GM19240 (cell line): ENCODE data around the gene IFITM2.
A peak's percentile ranks its signal among the peaks of the same experiment; 100 is the strongest.
"Not testable (repeated sequence)": the region's sequence is repeated elsewhere in the genome, so short reads cannot be mapped to it uniquely, and the experiment has no call there.

ENCODE experiments used
- DNase-seq: peaks from one replicate; pipeline ENCODE4 v3.0.0; 2011; ENCODE audit warnings: low spot score; ENCODE audit not compliant: insufficient read length

The IFITM2 gene

DNA sequence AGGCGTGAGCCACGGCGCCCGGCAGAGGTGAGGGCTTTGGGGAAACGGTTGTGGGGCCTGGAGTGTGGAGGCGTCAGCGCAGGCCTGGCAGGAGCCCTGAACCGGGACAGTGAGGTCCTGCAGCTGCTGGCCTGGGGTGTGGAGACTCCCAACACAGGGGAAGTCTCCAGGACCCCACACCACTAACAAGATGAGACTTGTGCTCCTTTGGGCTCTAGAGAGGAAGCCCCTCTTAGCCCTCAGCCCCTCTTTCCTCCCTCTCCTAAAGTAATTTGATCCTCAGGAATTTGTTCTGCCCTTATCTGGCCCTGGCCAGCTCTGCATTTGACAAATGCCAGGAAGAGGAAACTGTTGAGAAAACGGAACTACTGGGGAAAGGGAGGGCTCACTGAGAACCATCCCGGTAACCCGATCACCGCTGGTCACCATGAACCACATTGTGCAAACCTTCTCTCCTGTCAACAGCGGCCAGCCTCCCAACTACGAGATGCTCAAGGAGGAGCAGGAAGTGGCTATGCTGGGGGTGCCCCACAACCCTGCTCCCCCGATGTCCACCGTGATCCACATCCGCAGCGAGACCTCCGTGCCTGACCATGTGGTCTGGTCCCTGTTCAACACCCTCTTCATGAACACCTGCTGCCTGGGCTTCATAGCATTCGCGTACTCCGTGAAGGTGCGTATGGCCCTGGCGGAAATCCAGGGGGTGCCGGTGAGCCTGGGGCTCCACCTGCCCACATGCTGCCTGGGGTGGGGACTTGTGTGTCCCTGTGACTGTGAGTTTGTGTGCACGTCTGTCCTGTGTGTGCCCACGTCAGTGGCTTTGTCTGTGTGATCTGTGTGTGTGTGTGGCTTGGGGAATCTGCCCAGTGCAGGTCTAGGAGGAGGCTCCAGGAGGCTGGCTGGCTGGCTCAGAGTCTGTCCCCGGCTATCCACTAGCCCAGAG is at the start of gene IFITM2:
IFITM2 (plus strand) TSS at position 51 of the 943 bp plus-strand sequence; CDS start at position 428, 377 bp downstream.
- DNase-seq, result peak; percentile 61

DNA sequence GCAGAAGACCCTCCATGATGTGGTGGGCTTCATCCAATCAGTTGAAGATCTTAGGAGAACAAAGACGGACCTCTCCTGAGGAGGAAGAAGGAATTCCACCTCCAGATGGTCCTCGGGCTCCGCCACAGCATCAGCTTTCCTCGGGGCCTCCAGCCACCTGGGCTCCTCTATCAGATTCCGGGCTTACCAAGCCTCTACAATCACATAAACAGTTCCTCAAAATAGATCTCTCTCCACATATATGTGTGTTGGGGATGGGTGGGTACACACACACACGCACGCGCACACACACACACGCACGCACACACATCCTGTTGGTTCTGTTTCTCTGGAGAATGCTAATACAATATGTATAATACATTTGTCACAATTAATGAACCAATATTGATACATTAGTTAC is 48.2 kb upstream of the IFITM2 start:
- no peak for DNase-seq

DNA sequence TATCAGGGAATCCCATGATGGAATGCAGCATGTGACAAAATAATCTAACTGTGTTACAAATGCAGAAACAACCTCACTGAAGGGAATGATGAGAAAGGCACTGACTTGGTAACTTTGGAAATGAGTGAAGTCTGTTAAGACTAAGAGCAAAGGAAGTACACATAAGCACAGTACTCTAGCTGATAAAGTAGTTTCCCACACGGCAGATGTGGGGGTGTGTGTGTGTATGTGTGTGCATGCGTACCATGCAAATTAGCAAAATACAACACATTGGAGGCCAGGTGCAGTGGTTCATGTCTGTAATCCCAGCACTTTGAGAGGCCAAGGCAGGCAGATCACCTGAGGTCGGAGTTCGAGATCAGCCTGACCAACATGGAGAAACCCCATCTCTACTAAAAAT is 46.0 kb upstream of the IFITM2 start:
- no peak for DNase-seq

DNA sequence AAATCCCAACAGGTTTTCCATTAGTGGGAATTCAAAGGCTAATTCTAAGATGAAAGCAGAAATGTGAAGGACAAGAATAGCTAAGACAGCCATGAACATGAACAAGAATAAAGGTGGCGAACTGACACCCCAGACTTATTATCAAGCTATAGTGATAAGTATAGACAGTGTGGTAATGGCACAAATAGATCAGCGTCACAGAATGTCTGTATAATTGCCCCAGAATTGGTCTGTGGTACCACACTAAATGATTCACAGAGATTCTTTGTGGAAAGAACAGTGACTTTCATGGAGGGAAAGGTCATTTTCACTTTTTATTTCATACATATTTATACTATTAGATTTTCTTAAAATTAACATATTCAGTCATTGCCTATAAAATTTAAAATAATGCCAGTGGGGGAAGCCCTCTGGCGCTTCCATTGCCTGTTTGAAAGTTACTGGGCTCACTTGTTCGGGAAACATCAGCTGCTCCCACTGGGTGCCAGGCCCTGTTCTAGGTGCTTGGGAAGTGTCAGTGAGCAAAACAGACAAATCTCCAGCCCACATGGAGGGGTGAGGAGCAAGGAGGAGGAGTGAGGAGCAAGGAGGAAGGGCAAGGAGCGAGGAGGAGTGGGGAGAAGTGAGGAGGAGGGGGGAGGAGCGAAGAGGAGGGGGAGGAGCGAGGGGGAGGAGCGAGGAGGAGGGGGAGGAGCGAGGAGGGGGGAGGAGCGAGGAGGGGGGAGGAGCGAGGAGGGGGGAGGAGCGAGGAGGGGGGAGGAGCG is 40.8 kb upstream of the IFITM2 start:
- DNase-seq, result no peak

DNA sequence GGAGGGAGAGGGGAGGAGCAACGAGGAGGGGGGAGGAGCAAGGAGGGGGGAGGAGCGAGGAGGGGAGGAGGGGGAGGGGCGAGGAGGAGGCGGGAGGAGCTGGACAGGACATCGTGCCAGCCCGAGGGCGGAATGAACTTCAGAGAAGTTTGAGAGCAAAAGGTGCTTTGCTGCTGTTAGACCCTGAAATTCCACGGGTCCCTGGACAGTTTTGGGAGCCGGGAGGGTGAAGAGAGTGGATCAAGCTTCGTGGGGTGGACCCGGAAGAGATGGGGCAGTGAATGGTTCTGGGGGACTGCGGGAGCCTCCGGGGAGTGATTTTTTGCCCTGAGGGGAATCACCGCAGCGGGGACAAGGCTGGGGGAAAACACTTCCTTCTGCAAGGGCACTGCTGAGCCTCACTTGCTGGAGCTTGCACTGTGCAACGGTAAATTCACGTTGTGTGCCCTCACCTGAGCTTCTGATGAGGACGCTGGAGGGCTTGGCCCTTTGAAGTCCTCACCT is 40.1 kb upstream of the IFITM2 start:
- DNase-seq, result no peak

DNA sequence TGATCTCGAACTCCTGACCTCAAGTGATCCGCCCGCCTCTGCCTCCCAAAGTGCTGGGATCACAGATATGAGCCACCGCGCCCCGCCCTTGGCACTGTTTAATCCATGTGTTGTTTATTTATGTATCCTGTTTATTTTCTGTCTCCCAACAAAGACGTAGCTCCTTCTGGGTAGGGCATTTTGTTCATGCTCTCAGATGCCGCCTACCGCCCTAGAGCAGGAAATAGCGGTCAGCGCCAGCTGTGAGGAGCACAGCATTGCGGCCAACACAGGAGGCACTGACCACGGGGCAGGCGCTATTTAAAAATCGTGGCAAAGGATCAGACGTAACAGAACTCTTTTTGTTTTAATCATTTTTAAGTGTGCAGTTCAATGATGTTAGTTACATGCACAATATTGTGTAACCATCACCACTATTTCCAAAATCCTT is 38.9 kb upstream of the IFITM2 start:
- DNase-seq, result not testable (repeated sequence)

DNA sequence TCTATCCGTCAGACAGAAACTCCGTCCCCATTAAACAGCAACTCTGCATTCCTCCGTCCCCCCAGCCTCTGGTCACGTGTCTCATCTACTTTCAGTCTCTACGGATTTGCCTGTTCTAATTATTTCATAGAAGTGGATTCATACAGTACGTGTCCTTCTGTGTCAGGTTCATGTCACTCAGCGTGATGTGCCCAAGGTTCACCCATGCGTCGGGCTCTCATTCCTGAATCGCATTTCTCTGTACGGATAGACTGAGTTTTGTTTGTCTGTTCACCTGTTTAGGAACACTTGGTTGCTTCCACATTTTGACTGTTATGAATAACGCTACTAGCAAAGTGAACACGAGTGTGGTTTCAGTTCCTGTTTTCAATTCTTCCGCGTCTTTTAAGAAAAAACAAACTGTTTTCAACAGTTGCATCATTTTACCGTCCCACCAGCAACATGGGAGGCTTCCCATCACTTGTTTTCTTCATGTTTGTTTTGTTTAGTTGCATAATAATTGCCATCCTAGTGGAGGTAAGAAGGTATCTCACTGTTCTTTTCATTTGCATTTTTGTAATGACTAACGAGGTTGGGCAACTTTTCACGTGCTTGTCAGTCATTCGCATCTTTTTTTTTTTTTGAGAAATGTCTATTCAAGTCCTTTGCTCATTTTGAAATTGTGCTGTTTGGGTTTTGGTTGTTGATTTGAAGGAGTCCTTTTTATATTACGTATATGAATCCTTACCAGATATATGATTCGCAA is 38.3 kb upstream of the IFITM2 start:
- DNase-seq, result no peak

DNA sequence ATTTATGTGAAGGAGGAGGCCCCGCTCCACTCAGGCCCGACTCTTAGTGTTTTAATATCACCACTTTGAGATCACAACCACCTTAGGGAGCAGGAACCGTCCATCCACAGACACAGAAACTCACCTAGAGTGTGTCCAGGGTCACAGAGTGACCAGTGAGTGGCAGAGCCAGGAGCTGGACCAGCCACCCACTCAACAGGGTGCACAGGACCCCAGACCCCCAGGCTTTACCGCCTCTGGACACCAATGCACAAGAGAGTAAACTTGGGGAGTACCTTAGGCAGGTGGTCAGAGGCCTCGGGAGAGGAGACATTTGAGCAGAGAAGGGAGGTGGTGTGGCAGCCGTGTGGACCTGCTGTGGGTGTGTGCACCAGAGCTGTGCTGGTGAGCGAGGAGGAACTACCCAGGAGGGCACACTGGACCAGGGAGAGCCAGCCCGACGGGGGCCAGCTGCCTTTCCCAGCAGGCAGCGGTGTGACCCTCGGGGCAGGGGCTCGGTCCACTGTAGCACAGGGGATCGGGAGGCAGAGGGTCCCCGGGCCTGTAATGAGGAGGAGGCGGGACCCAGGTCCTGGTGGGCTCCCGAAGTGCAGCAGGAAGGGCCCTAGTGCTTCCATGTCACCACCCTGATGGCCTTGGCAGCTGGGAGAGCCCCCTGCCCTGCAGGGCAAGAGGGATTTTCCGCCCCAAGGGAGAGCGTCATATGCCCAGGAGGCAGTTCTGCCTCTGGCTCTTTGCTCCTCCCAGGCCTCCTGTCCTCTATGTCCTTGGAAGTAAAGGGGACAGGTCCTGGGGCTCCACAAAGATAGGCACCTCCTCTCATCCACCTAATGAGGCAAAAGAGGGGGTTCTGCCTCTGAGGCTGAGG is 36.9 kb upstream of the IFITM2 start:
- DNase-seq, result no peak

DNA sequence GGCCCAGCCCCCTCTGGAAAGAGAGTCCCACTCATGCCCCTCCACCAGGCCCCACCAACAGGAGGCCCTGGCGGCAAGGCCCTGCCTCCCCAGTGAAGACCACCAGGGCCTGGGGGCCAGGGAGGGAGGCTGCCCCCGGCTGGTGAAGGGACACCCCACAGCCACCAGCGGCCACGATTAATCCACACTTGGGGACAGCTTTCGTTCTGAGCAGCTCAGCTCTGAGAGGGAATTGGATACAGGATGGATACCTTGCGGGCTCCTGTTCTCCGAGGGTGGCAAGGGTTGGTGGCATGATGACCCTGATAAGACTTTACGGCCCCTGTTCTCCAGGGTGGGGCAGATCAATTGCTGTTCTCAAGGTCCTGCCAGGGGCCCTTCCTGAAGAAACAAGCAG is 36.3 kb upstream of the IFITM2 start:
- DNase-seq, result no peak

DNA sequence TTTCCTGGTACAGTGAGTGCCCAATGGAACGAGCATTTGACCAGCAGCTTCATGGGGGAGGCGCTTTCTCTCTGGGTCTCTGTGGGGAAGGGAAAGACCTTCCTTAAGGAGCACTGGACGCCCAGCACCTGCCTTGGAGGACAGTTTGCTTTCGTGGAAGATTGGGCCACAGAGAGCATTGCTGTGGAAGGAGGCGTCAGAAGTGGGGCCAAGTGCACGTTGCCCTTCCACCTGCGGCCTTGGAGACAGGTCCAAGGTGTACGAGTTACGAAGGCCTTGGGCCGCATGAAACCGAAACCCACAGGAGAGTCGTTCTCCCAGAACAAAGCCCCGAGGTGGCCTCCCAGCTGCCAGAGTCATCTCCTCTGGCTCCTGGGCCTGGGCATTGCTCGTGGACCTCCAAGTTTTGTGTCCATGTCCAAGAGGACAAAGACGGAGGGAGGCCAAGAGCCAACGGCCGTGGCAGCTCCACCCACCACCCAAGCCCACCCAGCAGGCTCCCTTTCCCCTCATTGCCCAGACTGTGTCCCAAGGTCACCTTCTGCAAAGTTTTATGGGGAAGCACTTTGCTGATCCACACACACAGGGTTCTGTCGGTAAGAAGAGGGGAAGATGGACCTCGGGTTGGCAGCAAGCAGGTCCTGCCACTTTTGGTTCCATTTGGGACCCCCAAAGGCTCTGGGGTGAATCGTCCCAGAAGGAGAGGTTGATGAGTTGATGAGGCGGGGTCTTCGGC is 35.3 kb upstream of the IFITM2 start:
- DNase-seq, result no peak

DNA sequence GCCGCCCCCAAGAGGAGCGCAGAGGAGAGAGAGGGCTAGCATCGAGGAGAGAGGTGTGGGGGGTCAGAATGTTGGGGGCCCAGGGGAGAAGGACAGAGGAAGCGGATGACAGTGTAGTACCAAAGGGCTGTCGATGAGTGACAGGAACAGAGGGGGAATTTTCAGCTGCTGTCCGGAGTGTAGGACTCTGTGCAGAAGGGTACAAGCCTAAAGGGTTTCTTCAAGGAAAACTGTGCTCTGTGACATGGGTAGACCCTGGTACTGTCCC is 34.8 kb upstream of the IFITM2 start:
- no peak for DNase-seq

DNA sequence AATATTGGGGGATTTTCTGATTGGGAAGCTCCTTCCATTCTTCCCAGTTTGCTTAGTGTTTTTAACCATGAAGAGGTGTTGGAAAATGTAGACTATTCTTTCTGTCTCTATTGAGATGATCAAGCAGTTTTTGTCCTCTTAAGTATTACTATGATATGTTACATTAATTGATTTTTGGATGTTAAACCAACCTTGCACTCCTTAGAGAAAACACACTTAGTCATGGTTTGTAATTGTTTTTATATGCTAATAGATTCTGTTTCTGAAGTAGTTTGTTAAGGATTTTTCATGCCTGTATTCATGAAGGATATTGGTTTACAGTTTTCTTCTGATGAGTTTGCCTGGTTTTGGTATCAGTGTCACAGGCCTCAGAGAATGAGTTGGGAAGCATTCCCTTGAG is 31.4 kb upstream of the IFITM2 start:
- DNase-seq, result no peak

DNA sequence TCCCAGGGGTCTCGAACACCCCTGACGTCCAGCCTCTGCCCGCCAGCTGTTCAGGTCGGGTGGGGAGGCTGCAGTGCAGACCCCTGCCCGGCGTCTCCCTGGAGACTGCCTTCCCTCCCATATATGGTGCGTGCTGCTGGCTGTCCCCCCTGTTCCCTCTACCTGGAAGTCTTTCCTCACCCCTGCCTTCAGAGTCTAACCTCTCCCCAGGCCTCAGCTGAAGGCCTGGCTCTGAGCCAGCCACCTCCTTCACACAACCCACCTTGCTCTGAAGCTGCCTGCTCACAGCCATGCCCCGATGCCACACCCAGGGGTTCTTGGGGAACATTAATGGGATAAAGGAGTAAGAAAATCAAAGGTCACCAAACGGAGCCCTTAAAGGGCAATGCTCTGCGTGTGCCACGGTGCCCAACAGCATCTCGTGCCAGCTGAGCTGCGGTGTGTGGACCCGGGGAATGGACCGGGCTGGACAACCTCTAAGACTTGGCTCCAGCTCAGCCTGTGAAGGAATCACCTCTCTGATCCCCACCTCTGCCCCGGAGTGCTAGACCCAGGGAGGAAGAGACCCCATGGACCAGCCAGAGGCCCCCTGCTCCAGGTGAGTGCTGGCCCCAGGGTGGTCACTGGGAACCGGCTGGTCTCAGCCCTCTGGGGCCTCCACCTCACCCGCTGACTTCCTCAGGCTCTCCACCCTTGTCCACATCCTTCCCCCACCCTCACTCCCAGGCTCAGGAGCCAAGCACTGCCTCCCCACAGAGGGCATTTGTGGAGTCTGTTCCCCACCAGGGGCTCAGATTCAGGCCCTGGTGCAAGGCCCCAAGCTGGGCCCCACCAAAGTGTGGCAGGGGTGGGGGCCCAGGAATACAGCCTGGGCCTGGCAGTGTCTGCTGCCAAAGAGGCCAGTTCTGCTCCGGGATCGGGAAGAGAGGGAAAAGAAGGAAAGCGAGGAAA is 29.3 kb upstream of the IFITM2 start, which contains the start of gene NLRP6:
NLRP6 (plus strand) TSS at position 407 of the 951 bp plus-strand sequence; CDS start at position 570, 163 bp downstream.
- DNase-seq, result no peak

DNA sequence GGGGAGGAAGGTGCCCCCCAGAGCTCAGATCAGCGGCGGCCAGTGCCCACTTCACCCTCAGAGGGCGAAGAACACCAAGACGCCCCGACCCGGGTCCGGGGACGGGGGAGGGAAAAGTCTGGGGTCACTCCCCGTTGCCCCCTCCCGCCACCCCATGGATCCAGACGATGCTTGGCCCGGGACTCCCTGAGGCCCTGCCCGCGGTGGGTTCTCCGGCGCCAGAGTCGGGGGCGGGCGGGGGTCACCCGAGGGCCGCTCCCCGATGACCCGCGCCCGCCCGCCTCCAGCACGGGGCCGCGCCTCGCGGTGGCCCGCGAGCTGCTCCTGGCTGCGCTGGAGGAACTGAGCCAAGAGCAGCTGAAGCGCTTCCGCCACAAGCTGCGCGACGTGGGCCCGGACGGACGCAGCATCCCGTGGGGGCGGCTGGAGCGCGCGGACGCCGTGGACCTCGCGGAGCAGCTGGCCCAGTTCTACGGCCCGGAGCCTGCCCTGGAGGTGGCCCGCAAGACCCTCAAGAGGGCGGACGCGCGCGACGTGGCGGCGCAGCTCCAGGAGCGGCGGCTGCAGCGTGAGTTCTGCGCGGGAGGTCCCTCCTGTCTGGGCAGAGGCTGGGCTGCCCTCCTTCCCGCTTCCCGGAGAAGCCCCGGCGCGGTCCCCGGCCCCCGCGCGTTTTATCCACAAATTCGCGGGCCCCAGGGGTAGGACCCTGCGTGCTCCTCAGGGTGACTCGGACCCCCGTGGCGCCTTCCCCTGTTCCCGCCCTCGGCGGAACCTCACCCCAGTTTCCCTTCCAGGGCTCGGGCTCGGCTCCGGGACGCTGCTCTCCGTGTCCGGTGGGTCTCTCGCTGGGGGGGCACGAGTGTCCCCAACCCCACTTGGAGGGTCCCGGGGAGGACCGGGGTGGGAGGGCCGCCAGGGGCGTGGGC is 28.3 kb upstream of the IFITM2 start:
- DNase-seq, result no peak

DNA sequence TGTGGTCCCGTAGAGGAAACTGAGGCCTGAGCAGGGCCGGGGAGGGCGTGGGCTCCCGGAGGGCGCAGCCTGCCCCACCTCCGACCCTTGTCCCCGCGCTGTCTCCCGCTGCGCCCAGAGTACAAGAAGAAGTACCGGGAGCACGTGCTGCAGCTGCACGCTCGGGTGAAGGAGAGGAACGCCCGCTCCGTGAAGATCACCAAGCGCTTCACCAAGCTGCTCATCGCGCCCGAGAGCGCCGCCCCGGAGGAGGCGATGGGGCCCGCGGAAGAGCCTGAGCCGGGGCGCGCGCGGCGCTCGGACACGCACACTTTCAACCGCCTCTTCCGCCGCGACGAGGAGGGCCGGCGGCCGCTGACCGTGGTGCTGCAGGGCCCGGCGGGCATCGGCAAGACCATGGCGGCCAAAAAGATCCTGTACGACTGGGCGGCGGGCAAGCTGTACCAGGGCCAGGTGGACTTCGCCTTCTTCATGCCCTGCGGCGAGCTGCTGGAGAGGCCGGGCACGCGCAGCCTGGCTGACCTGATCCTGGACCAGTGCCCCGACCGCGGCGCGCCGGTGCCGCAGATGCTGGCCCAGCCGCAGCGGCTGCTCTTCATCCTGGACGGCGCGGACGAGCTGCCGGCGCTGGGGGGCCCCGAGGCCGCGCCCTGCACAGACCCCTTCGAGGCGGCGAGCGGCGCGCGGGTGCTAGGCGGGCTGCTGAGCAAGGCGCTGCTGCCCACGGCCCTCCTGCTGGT is 27.5 kb upstream of the IFITM2 start:
- DNase-seq, result no peak

DNA sequence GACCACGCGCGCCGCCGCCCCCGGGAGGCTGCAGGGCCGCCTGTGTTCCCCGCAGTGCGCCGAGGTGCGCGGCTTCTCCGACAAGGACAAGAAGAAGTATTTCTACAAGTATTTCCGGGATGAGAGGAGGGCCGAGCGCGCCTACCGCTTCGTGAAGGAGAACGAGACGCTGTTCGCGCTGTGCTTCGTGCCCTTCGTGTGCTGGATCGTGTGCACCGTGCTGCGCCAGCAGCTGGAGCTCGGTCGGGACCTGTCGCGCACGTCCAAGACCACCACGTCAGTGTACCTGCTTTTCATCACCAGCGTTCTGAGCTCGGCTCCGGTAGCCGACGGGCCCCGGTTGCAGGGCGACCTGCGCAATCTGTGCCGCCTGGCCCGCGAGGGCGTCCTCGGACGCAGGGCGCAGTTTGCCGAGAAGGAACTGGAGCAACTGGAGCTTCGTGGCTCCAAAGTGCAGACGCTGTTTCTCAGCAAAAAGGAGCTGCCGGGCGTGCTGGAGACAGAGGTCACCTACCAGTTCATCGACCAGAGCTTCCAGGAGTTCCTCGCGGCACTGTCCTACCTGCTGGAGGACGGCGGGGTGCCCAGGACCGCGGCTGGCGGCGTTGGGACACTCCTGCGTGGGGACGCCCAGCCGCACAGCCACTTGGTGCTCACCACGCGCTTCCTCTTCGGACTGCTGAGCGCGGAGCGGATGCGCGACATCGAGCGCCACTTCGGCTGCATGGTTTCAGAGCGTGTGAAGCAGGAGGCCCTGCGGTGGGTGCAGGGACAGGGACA is 26.7 kb upstream of the IFITM2 start:
- DNase-seq, result no peak
